Testis (tissue), 2 donors: ENCODE data around the gene SCT.
A peak's percentile ranks its signal among the peaks of the same experiment; 100 is the strongest.

Experiments used
- POLR2A ChIP-seq: fragments of 450-650 bp; IDR thresholded peaks from one replicate; pipeline ENCODE4 v1.6.1; 2017; ENCODE audit warnings: antibody characterized with exemption, mild to moderate bottlenecking, moderate library complexity
- TF ChIP-seq, protein P1 (sequence below), 3 experiments: fragments of 450-650 bp in 2 of 3; fragments of 200-600 bp in 1 of 3; sonication (generic) in 1 of 3; IDR thresholded peaks; one replicate each; pipeline ENCODE4 v1.5.1; 2016 to 2019; ENCODE audit warnings: antibody characterized with exemption in 3 of 3, mild to moderate bottlenecking in 2 of 3, moderate library complexity in 1 of 3

DNA sequence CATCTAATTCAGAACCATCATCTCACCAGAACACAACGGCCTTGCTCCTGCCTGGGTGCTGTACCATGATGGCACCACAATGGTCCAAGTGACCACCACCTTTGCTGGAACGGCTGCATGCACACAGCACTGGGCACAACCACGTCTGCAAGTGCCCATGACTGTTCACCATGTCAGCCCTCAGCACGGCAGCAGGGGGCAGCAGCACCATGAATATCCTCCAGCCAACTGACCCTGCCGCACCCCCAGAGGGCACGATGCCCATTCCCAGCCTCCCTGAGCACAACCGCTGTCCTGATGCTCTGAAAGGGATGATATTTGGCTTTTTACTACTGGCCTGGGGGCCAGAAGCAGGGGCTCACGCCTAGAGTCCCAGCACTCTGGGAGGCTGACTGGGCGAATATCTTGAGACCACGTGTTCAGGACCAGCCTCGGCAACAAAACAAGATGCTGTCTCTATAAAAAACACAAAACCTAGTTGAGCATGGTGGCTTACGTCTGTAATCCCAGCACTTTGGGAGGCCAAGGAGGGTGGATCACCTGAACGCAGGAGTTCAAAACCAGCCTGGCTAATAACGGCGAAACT lies 35.8 kb upstream of the SCT start:
- TF ChIP-seq, protein P1, sequence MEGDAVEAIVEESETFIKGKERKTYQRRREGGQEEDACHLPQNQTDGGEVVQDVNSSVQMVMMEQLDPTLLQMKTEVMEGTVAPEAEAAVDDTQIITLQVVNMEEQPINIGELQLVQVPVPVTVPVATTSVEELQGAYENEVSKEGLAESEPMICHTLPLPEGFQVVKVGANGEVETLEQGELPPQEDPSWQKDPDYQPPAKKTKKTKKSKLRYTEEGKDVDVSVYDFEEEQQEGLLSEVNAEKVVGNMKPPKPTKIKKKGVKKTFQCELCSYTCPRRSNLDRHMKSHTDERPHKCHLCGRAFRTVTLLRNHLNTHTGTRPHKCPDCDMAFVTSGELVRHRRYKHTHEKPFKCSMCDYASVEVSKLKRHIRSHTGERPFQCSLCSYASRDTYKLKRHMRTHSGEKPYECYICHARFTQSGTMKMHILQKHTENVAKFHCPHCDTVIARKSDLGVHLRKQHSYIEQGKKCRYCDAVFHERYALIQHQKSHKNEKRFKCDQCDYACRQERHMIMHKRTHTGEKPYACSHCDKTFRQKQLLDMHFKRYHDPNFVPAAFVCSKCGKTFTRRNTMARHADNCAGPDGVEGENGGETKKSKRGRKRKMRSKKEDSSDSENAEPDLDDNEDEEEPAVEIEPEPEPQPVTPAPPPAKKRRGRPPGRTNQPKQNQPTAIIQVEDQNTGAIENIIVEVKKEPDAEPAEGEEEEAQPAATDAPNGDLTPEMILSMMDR (IDR thresholded peaks at IDR 0.05) = peak; percentile 66 to 82 (median 75)
- no peak for TF ChIP-seq POLR2A
